CD4-positive, alpha-beta T cell treated with Interleukin-17A for 4 hours (primary cell): ENCODE data around the gene ASGR2.

Experiments
- DNase-seq: peaks from one replicate; pipeline ENCODE4 v3.0.0-alpha.2; 2020; ENCODE audit warnings: mixed read lengths

The ASGR2 gene

GRCh38 chr17:7058831-7059447, 55.7 kb downstream of the ASGR2 start:
- DNase-seq = no peak

- no peak for DNase-seq
Measured at GRCh38 chr17:7056386-7056785, 58.2 kb downstream of the ASGR2 start.
